Body of pancreas (tissue), 4 donors: ENCODE measurements around the gene UBAC1. TPM values are rescaled to one million over a fixed set of nuclear protein-coding genes. Genes with fewer than 3 reads are reported as not detected.

Experiments used
- ATAC-seq: fragments of 150-250 bp; one replicate; pipeline ENCODE4 v1.9.1; 2016
- DNase-seq, 4 donors: peaks; one replicate each; pipeline ENCODE4 v3.0.0-alpha.2; 2019
- H3K27ac ChIP-seq, 4 donors: fragments of 200-600 bp; sonication (generic); 1 replicate in 3 of 4; 2 replicates in 1 of 4; pipeline versions ENCODE4 v1.5.1 to v1.6.1; 2016 to 2019; ENCODE audit warnings: mild to moderate bottlenecking in 1 of 4, mixed read lengths in 1 of 4, moderate library complexity in 1 of 4
- H3K27me3 ChIP-seq, 2 donors: fragments of 200-600 bp; sonication (generic); one replicate each; pipeline ENCODE4 v1.6.0; 2016; ENCODE audit warnings: mild to moderate bottlenecking in 1 of 2
- H3K36me3 ChIP-seq, 2 donors: fragments of 200-600 bp; sonication (generic); replicated peaks in 1 of 2; 2 replicates each; pipeline ENCODE4 v1.5.1; 2016; ENCODE audit warnings: low read depth in 2 of 2; ENCODE audit not compliant: insufficient read depth in 1 of 2
- H3K4me1 ChIP-seq: fragments of 200-600 bp; sonication (generic); one replicate; pipeline ENCODE4 v1.6.0; 2016
- H3K4me3 ChIP-seq, 2 donors: fragments of 200-600 bp; sonication (generic); 1 replicate in 1 of 2; 2 replicates in 1 of 2; pipeline ENCODE4 v1.5.1; 2016 to 2019
- H3K9me3 ChIP-seq, 3 donors: fragments of 200-600 bp; sonication (generic); 1 replicate in 2 of 3; 2 replicates in 1 of 3; pipeline ENCODE4 v1.5.1; 2016
- POLR2A ChIP-seq, 3 donors: fragments of 450-650 bp; IDR thresholded peaks; one replicate each; pipeline ENCODE4 v1.6.1; 2016; ENCODE audit warnings: antibody characterized with exemption in 3 of 3, mild to moderate bottlenecking in 2 of 3
- WGBS, 2 donors: methylation state at CpG; one replicate each; pipeline ENCODE4 v1.1.5; 2017; 5-methylcytosine and 5-hydroxymethylcytosine counted together
- intact Hi-C: fragments of 100-400 bp; cut with DNase I; formaldehyde crosslinking; loops from one replicate; pipeline ENCODE4 v1.15.1; 2023
- total RNA-seq, 2 donors: library from RNA; depleted of rRNA; stranded (reverse); fragments of >200 nt; gene quantifications; one replicate each; pipeline ENCODE4 v1.1.0, GENCODE V29; 2016
- TF ChIP-seq, protein P1 (sequence below), 7 experiments: fragments of 450-650 bp in 4 of 7; fragments of 200-600 bp in 3 of 7; sonication (generic) in 3 of 7; IDR thresholded peaks; one replicate each; pipeline ENCODE4 v1.5.1; 2016 to 2019; ENCODE audit warnings: antibody characterized with exemption in 7 of 7

UBAC1 gene
- total RNA-seq, 2 donors from 2014 or later, result 17.4 to 25.4 TPM

DNA sequence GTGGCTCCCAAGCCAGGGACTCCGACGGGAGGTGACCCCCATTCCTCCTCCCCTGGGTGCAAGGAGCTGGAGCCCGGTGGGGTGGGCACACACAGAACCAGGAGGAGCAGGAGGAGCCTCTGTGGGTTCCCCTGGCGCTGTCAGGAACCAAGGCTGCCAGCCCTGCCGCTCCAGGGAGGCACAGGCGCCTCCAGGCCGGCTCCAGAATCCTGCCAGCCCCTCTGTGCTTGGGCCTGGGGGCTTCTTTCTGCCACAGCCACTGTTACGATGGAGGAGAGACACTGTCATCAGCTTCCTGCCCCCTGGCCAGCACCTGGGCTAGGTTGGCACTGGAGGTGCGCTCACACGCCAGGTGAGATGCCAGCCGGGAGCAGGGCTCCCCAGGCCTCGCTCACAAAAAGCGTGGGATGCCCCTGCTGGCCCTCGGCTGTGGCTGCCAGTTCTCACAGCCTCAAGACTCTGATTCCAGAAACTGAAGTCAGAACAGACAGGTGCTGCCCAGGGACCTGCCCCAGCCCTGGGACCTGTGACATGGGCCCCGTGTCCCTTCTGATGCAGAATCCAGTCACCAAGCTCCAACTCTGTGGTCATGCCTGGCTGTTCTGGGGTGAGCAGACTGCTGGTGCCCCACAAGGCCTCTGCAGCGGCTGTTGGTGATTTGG is 37.4 kb upstream of the UBAC1 start:
- ATAC-seq (no peak), DNase-seq (no peak)
- no peak overlapping the region for H3K4me3 ChIP-seq
- H3K9me3 ChIP-seq, result no peaks in the 10 kb centered on the region
- 60 to 88% methylated on average over 5 to 15 of the region's 16 CpGs for WGBS, 2 donors
- intact Hi-C loops, result no loop called here
- H3K27ac ChIP-seq, result no peak overlapping the region
- no peaks in the 10 kb centered on the region for H3K27me3 ChIP-seq
- TF ChIP-seq POLR2A (IDR thresholded peaks at IDR 0.05), result no peak
- TF ChIP-seq, protein P1, sequence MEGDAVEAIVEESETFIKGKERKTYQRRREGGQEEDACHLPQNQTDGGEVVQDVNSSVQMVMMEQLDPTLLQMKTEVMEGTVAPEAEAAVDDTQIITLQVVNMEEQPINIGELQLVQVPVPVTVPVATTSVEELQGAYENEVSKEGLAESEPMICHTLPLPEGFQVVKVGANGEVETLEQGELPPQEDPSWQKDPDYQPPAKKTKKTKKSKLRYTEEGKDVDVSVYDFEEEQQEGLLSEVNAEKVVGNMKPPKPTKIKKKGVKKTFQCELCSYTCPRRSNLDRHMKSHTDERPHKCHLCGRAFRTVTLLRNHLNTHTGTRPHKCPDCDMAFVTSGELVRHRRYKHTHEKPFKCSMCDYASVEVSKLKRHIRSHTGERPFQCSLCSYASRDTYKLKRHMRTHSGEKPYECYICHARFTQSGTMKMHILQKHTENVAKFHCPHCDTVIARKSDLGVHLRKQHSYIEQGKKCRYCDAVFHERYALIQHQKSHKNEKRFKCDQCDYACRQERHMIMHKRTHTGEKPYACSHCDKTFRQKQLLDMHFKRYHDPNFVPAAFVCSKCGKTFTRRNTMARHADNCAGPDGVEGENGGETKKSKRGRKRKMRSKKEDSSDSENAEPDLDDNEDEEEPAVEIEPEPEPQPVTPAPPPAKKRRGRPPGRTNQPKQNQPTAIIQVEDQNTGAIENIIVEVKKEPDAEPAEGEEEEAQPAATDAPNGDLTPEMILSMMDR (IDR thresholded peaks at IDR 0.05), result no peak
- H3K36me3 ChIP-seq, result no peaks in the 10 kb centered on the region
- peaks cover 12% of the 10 kb centered on the region for H3K4me1 ChIP-seq

- H3K4me3 ChIP-seq, result no peak overlapping the region
- intact Hi-C loops, result no loop called here
- WGBS, 2 donors, result 74% methylated on average over 8 of the region's 10 CpGs; no CpG with 5 or more reads in 1 of the 2 donors
- ATAC-seq, result no peak
- H3K27me3 ChIP-seq, result no peaks in the 10 kb centered on the region
- TF ChIP-seq, protein P1 (IDR thresholded peaks at IDR 0.05), result no peak
- no peak for TF ChIP-seq POLR2A (IDR thresholded peaks at IDR 0.05)
- H3K27ac ChIP-seq, result no peak overlapping the region
- DNase-seq, result no peak
- no peaks in the 10 kb centered on the region for H3K36me3 ChIP-seq
- no peaks in the 10 kb centered on the region for H3K9me3 ChIP-seq
- H3K4me1 ChIP-seq, result peaks cover 12% of the 10 kb centered on the region
Measured at GRCh38 chr9:135998016-135998380, 36.8 kb upstream of the UBAC1 start.

- Histone ChIP-seq H3K4me1 (peaks cover 17% of the 10 kb centered on the region), H3K36me3 (no peaks in the 10 kb centered on the region), H3K9me3 (no peaks in the 10 kb centered on the region), H3K4me3 (no peak overlapping the region), H3K27ac (no peak overlapping the region), H3K27me3 (no peaks in the 10 kb centered on the region)
- TF ChIP-seq, protein P1 (IDR thresholded peaks at IDR 0.05), result no peak
- TF ChIP-seq POLR2A (IDR thresholded peaks at IDR 0.05), result no peak
- DNase-seq (no peak), ATAC-seq (no peak)
- intact Hi-C loops, result no loop called here
- WGBS, 2 donors, result 81 to 83% methylated on average over 25 to 33 of the region's 34 CpGs
Measured at GRCh38 chr9:135997090-135998015, 36.2 kb upstream of the UBAC1 start.

GRCh38 chr9:135995816-135996215 is 34.6 kb upstream of the UBAC1 start:
- WGBS, 2 donors, result 91 to 93% methylated on average over 14 to 21 of the region's 21 CpGs
- DNase-seq (no peak), ATAC-seq (no peak)
- Histone ChIP-seq H3K4me1 (peaks cover 19% of the 10 kb centered on the region), H3K27me3 (no peaks in the 10 kb centered on the region), H3K9me3 (no peaks in the 10 kb centered on the region), H3K36me3 (no peaks in the 10 kb centered on the region), H3K4me3 (no peak overlapping the region), H3K27ac (no peak overlapping the region)
- intact Hi-C loops, result no loop called here
- TF ChIP-seq POLR2A (IDR thresholded peaks at IDR 0.05), result no peak
- TF ChIP-seq, protein P1 (IDR thresholded peaks at IDR 0.05), result no peak
